ENCODE results near the gene MAP2K5. TPM values are rescaled to one million over a fixed set of nuclear protein-coding genes. Genes with fewer than 3 reads are reported as not detected.

MAP2K5 gene
- total RNA-seq, 2 donors from 2014 or later: 27.1 to 30.4 TPM

DNA sequence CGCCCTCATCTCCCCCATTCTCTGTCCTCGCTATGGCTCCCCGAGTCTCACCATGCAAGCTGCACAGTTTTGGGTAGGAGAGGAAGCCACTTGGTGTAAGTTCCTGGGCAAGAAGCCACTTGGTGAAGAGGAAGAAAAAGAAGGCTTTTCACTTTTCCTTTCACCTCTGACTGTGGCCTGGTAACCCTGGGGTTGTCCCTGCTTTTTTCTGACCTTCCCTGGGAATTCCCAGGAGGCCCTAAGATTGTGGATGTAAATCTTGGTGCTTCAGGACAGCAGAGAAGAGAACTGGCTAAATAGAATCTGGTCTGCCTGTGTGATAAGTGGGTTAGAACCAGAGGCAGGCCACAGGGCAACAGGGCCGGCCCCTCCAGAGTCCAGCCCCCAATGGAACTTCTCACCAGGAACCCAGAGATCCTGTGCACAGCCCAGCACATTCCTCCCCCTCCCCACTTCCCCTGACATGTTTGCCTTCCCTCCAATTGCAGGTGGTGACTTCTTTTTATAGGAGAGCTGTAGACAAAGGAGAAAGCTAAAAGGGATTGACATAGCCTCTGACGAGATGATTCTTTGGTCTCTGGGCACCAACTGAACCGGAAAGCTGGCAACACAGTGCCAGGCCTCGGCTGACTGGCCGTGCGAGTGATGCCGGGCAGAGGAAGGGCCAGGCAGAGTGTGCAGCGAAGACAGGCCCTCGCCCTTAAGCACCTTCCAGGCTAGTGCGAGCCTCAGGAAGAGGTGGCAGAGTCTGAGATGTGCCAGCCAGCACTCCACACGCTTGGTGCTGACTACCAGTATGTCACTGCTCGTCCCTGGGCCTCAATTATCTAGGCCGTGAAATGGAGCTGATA, 263.4 kb downstream of the MAP2K5 start:
- DNase-seq (no peak), ATAC-seq (no peak)
- H3K4me3 Mint-ChIP-seq: no peak overlapping the region
- H3K9me3 ChIP-seq (ENCODE audit: control insufficient read depth, low read length, poor library complexity, severe bottlenecking): no peaks in the 10 kb centered on the region
- H3K27me3 Mint-ChIP-seq: no peaks in the 10 kb centered on the region
- H3K36me3 Mint-ChIP-seq (ENCODE audit: low read depth): peaks cover 4% of the 10 kb centered on the region
- no peak overlapping the region for H3K27ac Mint-ChIP-seq
- H3K4me1 Mint-ChIP-seq: peaks cover 5% of the 10 kb centered on the region

DNA sequence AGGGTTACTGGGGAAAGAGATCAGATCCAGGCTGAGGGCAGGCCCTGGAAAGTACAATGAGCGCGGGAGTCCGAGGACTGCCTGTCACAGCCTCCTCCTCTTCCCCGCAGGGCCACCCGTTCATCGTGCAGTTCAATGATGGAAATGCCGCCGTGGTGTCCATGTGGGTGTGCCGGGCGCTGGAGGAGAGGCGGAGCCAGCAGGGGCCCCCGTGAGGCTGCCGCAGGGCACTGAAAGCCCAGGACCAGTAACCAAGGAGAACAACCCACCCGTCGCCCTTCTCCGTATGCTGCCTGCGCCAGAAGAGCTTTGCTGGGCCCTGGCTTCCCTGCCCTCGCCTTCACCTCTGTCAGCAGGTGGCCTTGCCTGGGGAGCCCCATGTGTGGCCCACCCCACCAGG, 264.0 kb downstream of the MAP2K5 start:
- H3K27ac Mint-ChIP-seq: no peak overlapping the region
- no peaks in the 10 kb centered on the region for H3K9me3 ChIP-seq (ENCODE audit: control insufficient read depth, low read length, poor library complexity, severe bottlenecking)
- H3K36me3 Mint-ChIP-seq (ENCODE audit: low read depth): peaks cover 4% of the 10 kb centered on the region
- ATAC-seq (no peak), DNase-seq (no peak)
- no peaks in the 10 kb centered on the region for H3K27me3 Mint-ChIP-seq
- peaks cover 5% of the 10 kb centered on the region for H3K4me1 Mint-ChIP-seq
- H3K4me3 Mint-ChIP-seq: no peak overlapping the region

DNA sequence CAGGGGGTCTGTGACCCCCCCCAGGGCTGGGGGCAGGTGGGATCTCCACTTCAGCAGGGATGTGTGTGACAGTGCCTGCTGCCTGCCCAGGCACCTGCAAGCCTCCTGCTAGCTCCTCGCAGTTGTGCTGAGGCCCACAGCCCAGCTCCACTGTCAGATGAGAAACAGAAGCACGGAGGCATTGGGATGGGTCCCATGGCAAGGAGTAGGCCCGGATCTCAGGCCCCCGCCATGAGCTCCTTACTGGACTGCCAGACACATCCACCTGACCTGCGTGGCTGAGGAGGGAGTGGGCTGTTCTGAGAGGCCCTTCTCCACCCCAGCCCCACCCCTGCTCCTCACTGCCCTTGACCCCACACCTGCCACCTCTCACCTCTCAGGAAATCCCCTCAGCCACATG, 264.6 kb downstream of the MAP2K5 start:
- Mint-ChIP-seq H3K27ac (no peak overlapping the region), H3K27me3 (no peaks in the 10 kb centered on the region), H3K4me3 (no peak overlapping the region), H3K4me1 (peaks cover 5% of the 10 kb centered on the region), H3K36me3 (ENCODE audit: low read depth) (peaks cover 6% of the 10 kb centered on the region)
- DNase-seq (no peak), ATAC-seq (no peak)
- H3K9me3 ChIP-seq (ENCODE audit: control insufficient read depth, low read length, poor library complexity, severe bottlenecking): no peaks in the 10 kb centered on the region

DNA sequence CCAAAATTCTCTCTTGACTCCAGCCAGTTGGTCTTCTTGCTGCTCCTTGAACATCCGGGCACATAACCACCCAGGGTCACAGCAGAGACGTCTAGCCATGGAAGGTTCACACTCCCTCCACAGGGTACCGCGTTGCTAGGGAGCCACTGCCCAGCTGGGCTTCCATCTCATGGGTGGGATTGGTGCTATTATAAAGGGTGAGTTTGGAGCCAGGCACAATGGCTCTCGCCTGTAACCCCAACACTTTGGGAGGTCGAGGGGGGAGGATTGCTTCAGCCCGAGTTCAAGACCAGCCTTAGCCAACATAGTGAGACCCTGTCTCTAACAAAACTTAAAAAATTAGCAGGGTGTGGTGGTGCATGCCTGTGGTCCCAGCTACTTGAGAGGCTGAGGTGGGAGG, 265.3 kb downstream of the MAP2K5 start:
- no peaks in the 10 kb centered on the region for H3K9me3 ChIP-seq (ENCODE audit: control insufficient read depth, low read length, poor library complexity, severe bottlenecking)
- H3K4me3 Mint-ChIP-seq: no peak overlapping the region
- no peaks in the 10 kb centered on the region for H3K27me3 Mint-ChIP-seq
- DNase-seq: no peak
- H3K27ac Mint-ChIP-seq: no peak overlapping the region
- H3K36me3 Mint-ChIP-seq (ENCODE audit: low read depth): peaks cover 6% of the 10 kb centered on the region
- H3K4me1 Mint-ChIP-seq: peaks cover 3% of the 10 kb centered on the region
- ATAC-seq: no peak

GRCh38 chr15:67808821-67809220, 266.3 kb downstream of the MAP2K5 start:
- H3K4me1 Mint-ChIP-seq: peaks cover 6% of the 10 kb centered on the region
- no peak for DNase-seq
- H3K36me3 Mint-ChIP-seq (ENCODE audit: low read depth): peaks cover 8% of the 10 kb centered on the region
- no peak overlapping the region for H3K4me3 Mint-ChIP-seq
- peak overlapping the region; percentile 79 for H3K27ac Mint-ChIP-seq
- ATAC-seq: no peak
- no peaks in the 10 kb centered on the region for H3K27me3 Mint-ChIP-seq
- H3K9me3 ChIP-seq (ENCODE audit: control insufficient read depth, low read length, poor library complexity, severe bottlenecking): no peaks in the 10 kb centered on the region

DNA sequence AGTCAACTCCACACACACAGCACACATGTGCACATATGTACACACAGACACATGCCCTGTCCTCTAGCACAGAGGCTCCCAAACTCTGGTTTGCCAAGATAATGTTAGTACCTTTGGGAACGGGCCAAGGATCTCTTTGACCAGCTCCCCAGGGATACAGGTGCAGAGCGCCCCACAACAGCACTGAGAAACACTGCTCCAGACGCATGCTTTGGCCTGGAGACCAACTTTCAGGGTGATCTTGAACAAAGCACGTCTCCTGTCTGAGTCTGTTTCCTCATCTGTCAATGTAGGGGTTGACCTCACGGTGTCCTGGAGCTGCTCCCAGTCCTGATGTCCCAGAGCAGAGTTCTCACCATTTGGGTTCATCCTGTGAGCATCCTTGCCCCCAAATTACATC, 266.9 kb downstream of the MAP2K5 start:
- ATAC-seq: no peak
- no peaks in the 10 kb centered on the region for H3K27me3 Mint-ChIP-seq
- no peak overlapping the region for H3K4me3 Mint-ChIP-seq
- no peaks in the 10 kb centered on the region for H3K9me3 ChIP-seq (ENCODE audit: control insufficient read depth, low read length, poor library complexity, severe bottlenecking)
- DNase-seq: no peak
- peaks cover 8% of the 10 kb centered on the region for H3K36me3 Mint-ChIP-seq (ENCODE audit: low read depth)
- H3K4me1 Mint-ChIP-seq: peaks cover 6% of the 10 kb centered on the region
- no peak overlapping the region for H3K27ac Mint-ChIP-seq

DNA sequence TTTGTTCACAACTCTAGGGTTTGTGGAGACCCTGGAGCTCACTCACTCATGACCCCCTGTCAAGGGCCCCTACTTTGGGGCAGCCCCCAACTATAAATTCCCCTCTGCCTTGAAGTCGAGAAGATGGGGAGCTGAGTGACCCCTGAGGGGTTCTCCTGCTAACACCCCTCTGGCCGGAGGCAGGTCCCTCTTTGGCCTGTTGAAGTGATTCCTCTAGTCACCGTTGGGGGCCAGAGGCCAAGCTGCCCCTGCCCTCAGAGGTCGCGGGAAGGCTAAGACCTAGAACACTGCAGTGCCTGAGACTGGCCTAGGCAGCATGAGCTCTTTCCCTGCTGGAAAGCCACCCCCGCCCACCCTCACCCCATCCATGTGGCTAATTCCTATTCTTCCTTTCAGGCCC, 267.4 kb downstream of the MAP2K5 start:
- Mint-ChIP-seq H3K4me3 (no peak overlapping the region), H3K36me3 (ENCODE audit: low read depth) (peaks cover 8% of the 10 kb centered on the region), H3K4me1 (peaks cover 6% of the 10 kb centered on the region), H3K27ac (no peak overlapping the region), H3K27me3 (no peaks in the 10 kb centered on the region)
- DNase-seq (no peak), ATAC-seq (no peak)
- H3K9me3 ChIP-seq (ENCODE audit: control insufficient read depth, low read length, poor library complexity, severe bottlenecking): no peaks in the 10 kb centered on the region

DNA sequence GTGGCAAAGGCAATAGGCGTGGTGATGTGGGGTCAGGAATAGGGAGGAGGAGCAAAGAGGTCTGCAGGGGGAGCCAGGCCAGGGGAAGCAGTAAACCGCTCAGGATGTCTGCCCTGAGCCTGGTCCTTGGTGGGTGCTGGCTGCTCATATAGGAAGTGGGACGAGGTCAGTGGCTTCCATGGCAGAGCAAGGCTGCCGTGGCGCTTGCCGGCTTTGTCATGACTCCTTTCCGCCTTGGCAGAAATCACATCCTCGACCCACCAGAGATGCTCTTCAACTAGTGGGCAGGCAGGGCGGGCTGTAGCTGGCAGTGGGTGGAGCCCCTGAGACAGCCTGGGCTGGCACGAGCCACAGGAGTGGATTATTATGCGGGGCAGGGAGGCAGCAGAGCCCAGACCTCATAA, 269.7 kb downstream of the MAP2K5 start:
- DNase-seq (no peak), ATAC-seq (no peak)
- no peaks in the 10 kb centered on the region for H3K9me3 ChIP-seq (ENCODE audit: control insufficient read depth, low read length, poor library complexity, severe bottlenecking)
- no peak overlapping the region for H3K27ac Mint-ChIP-seq
- H3K4me1 Mint-ChIP-seq: peaks cover 6% of the 10 kb centered on the region
- H3K27me3 Mint-ChIP-seq: peaks cover 7% of the 10 kb centered on the region
- no peak overlapping the region for H3K4me3 Mint-ChIP-seq
- H3K36me3 Mint-ChIP-seq (ENCODE audit: low read depth): peaks cover 8% of the 10 kb centered on the region

GRCh38 chr15:67813104-67813634, 270.7 kb downstream of the MAP2K5 start:
- H3K27me3 Mint-ChIP-seq: peaks cover 10% of the 10 kb centered on the region
- H3K4me3 Mint-ChIP-seq: no peak overlapping the region
- H3K27ac Mint-ChIP-seq: no peak overlapping the region
- H3K36me3 Mint-ChIP-seq (ENCODE audit: low read depth): peaks cover 5% of the 10 kb centered on the region
- no peaks in the 10 kb centered on the region for H3K9me3 ChIP-seq (ENCODE audit: control insufficient read depth, low read length, poor library complexity, severe bottlenecking)
- H3K4me1 Mint-ChIP-seq: peaks cover 2% of the 10 kb centered on the region
- no peak for DNase-seq
- no peak for ATAC-seq

GRCh38 chr15:67815036-67815592, 272.6 kb downstream of the MAP2K5 start:
- DNase-seq (no peak), ATAC-seq (no peak)
- Mint-ChIP-seq H3K4me1 (peaks cover 5% of the 10 kb centered on the region), H3K4me3 (no peak overlapping the region), H3K27me3 (peaks cover 24% of the 10 kb centered on the region), H3K27ac (no peak overlapping the region), H3K36me3 (ENCODE audit: low read depth) (peaks cover 5% of the 10 kb centered on the region)
- H3K9me3 ChIP-seq (ENCODE audit: control insufficient read depth, low read length, poor library complexity, severe bottlenecking): no peaks in the 10 kb centered on the region

- no peak overlapping the region for H3K4me3 Mint-ChIP-seq
- H3K9me3 ChIP-seq (ENCODE audit: control insufficient read depth, low read length, poor library complexity, severe bottlenecking): no peaks in the 10 kb centered on the region
- peaks cover 5% of the 10 kb centered on the region for H3K36me3 Mint-ChIP-seq (ENCODE audit: low read depth)
- no peak overlapping the region for H3K27ac Mint-ChIP-seq
- DNase-seq (no peak), ATAC-seq (no peak)
- H3K27me3 Mint-ChIP-seq: peaks cover 40% of the 10 kb centered on the region
- H3K4me1 Mint-ChIP-seq: peaks cover 12% of the 10 kb centered on the region
Measured at GRCh38 chr15:67816668-67817067, 274.2 kb downstream of the MAP2K5 start.

DNA sequence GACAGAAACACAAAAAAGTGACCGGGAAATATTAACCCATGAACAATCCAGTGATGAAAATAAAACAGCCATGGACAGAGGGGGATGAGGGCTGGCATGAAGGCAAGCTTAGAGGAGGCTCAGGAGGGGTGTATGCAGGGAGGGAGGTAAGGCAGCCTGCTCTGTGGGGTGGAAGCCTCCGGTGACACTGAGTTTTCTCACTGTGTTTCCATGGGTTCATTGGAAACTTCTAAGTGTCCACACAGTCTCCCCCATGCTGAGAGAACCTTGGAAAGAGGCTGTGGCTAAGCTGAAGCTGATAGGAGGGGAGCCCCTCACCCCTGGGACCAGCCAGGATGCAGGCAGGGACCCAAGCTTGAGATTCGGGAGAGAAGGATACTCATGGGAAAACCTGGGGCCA, 276.0 kb downstream of the MAP2K5 start:
- DNase-seq (no peak), ATAC-seq (no peak)
- Mint-ChIP-seq H3K27me3 (peaks cover 52% of the 10 kb centered on the region), H3K4me1 (peaks cover 18% of the 10 kb centered on the region), H3K36me3 (ENCODE audit: low read depth) (peaks cover 5% of the 10 kb centered on the region), H3K4me3 (no peak overlapping the region), H3K27ac (no peak overlapping the region)
- H3K9me3 ChIP-seq (ENCODE audit: control insufficient read depth, low read length, poor library complexity, severe bottlenecking): no peaks in the 10 kb centered on the region

DNA sequence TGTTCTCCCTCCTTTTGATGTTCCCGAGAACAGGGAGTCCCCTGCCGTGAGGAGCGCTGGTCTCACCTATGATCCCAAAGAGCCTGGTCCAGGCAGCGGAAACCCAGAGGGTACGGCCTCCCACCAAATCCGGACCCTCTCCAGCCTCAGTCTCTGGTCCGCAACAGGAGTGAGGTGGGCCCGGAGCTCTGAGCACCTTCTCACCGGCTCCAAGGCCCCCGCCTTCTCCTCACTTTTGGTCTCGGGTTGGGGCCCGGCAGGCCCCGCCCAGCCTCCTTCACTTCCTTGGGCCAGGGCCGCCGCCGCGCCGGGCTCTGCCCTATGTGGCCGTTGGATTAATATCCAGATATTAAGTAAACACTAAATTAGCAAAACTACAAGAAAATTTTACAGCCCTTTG, 277.1 kb downstream of the MAP2K5 start:
- H3K9me3 ChIP-seq (ENCODE audit: control insufficient read depth, low read length, poor library complexity, severe bottlenecking): no peaks in the 10 kb centered on the region
- Mint-ChIP-seq H3K36me3 (ENCODE audit: low read depth) (peaks cover 14% of the 10 kb centered on the region), H3K4me3 (no peak overlapping the region), H3K27me3 (peaks cover 64% of the 10 kb centered on the region), H3K27ac (no peak overlapping the region), H3K4me1 (peaks cover 26% of the 10 kb centered on the region)
- ATAC-seq: no peak
- no peak for DNase-seq

All from T-helper 17 cell (primary cell).